Measurements from ENCODE around the gene SLC44A5.

The SLC44A5 gene

GRCh38 chr1:75312620-75313019 lies 298.3 kb downstream of the SLC44A5 start:
- Histone ChIP-seq H3K9me3 (ENCODE audit: insufficient read depth, low read depth, low read length) (no peaks in the 10 kb centered on the region), H3K36me3 (ENCODE audit: insufficient read depth, low read length) (no peaks in the 10 kb centered on the region), H3K27me3 (ENCODE audit: insufficient read depth, low read length) (no peaks in the 10 kb centered on the region), H3K4me1 (ENCODE audit: insufficient read depth, low read length) (no peaks in the 10 kb centered on the region), H3K27ac (ENCODE audit: low read depth, low read length) (no peak overlapping the region), H3K4me3 (ENCODE audit: low read length) (no peak overlapping the region), H3K9ac (ENCODE audit: low read depth, low read length) (no peak overlapping the region)
- WGBS = 100% methylated on average over 2 of the region's 2 CpGs

- Histone ChIP-seq H3K4me1 (ENCODE audit: insufficient read depth, low read length) (no peaks in the 10 kb centered on the region), H3K27me3 (ENCODE audit: insufficient read depth, low read length) (no peaks in the 10 kb centered on the region), H3K4me3 (ENCODE audit: low read length) (no peak overlapping the region), H3K9me3 (ENCODE audit: insufficient read depth, low read depth, low read length) (no peaks in the 10 kb centered on the region), H3K36me3 (ENCODE audit: insufficient read depth, low read length) (no peaks in the 10 kb centered on the region), H3K27ac (ENCODE audit: low read depth, low read length) (no peak overlapping the region), H3K9ac (ENCODE audit: low read depth, low read length) (no peak overlapping the region)
These were observed 300.8 kb downstream of the SLC44A5 start for GRCh38 chr1:75310067-75310466.

- no peaks in the 10 kb centered on the region for H3K27me3 ChIP-seq (ENCODE audit: insufficient read depth, low read length)
- no peaks in the 10 kb centered on the region for H3K4me1 ChIP-seq (ENCODE audit: insufficient read depth, low read length)
- H3K27ac ChIP-seq (ENCODE audit: low read depth, low read length) = no peak overlapping the region
- H3K9me3 ChIP-seq (ENCODE audit: insufficient read depth, low read depth, low read length) = no peaks in the 10 kb centered on the region
- no peak overlapping the region for H3K9ac ChIP-seq (ENCODE audit: low read depth, low read length)
- H3K36me3 ChIP-seq (ENCODE audit: insufficient read depth, low read length) = no peaks in the 10 kb centered on the region
- WGBS = 93% methylated on average over 2 of the region's 2 CpGs
- no peak overlapping the region for H3K4me3 ChIP-seq (ENCODE audit: low read length)
These were observed 302.5 kb downstream of the SLC44A5 start for GRCh38 chr1:75308365-75308764.

GRCh38 chr1:75305061-75305460 lies 305.9 kb downstream of the SLC44A5 start:
- Histone ChIP-seq H3K36me3 (ENCODE audit: insufficient read depth, low read length) (no peaks in the 10 kb centered on the region), H3K4me1 (ENCODE audit: insufficient read depth, low read length) (no peaks in the 10 kb centered on the region), H3K9me3 (ENCODE audit: insufficient read depth, low read depth, low read length) (no peaks in the 10 kb centered on the region), H3K4me3 (ENCODE audit: low read length) (no peak overlapping the region), H3K9ac (ENCODE audit: low read depth, low read length) (no peak overlapping the region), H3K27ac (ENCODE audit: low read depth, low read length) (no peak overlapping the region), H3K27me3 (ENCODE audit: insufficient read depth, low read length) (no peaks in the 10 kb centered on the region)
- 88% methylated on average over 1 of the region's 2 CpGs for WGBS

GRCh38 chr1:75293270-75293669 lies 317.6 kb downstream of the SLC44A5 start:
- Histone ChIP-seq H3K4me1 (ENCODE audit: insufficient read depth, low read length) (no peaks in the 10 kb centered on the region), H3K9me3 (ENCODE audit: insufficient read depth, low read depth, low read length) (no peaks in the 10 kb centered on the region), H3K36me3 (ENCODE audit: insufficient read depth, low read length) (no peaks in the 10 kb centered on the region), H3K27me3 (ENCODE audit: insufficient read depth, low read length) (no peaks in the 10 kb centered on the region), H3K9ac (ENCODE audit: low read depth, low read length) (no peak overlapping the region), H3K4me3 (ENCODE audit: low read length) (no peak overlapping the region), H3K27ac (ENCODE audit: low read depth, low read length) (no peak overlapping the region)
- 91% methylated on average over 4 of the region's 4 CpGs for WGBS

- Histone ChIP-seq H3K27me3 (ENCODE audit: insufficient read depth, low read length) (no peaks in the 10 kb centered on the region), H3K9ac (ENCODE audit: low read depth, low read length) (no peak overlapping the region), H3K4me3 (ENCODE audit: low read length) (no peak overlapping the region), H3K9me3 (ENCODE audit: insufficient read depth, low read depth, low read length) (no peaks in the 10 kb centered on the region), H3K36me3 (ENCODE audit: insufficient read depth, low read length) (no peaks in the 10 kb centered on the region), H3K27ac (ENCODE audit: low read depth, low read length) (no peak overlapping the region), H3K4me1 (ENCODE audit: insufficient read depth, low read length) (no peaks in the 10 kb centered on the region)
- WGBS = 89% methylated on average over 2 of the region's 3 CpGs
These were observed 318.9 kb downstream of the SLC44A5 start for GRCh38 chr1:75292013-75292412.

GRCh38 chr1:75276385-75276784 lies 334.5 kb downstream of the SLC44A5 start:
- Histone ChIP-seq H3K9ac (ENCODE audit: low read depth, low read length) (no peak overlapping the region), H3K27ac (ENCODE audit: low read depth, low read length) (no peak overlapping the region), H3K4me3 (ENCODE audit: low read length) (no peak overlapping the region), H3K27me3 (ENCODE audit: insufficient read depth, low read length) (no peaks in the 10 kb centered on the region), H3K36me3 (ENCODE audit: insufficient read depth, low read length) (no peaks in the 10 kb centered on the region), H3K9me3 (ENCODE audit: insufficient read depth, low read depth, low read length) (no peaks in the 10 kb centered on the region), H3K4me1 (ENCODE audit: insufficient read depth, low read length) (no peaks in the 10 kb centered on the region)
- WGBS = 100% methylated on average over 1 of the region's 1 CpG

- Histone ChIP-seq H3K27me3 (ENCODE audit: insufficient read depth, low read length) (no peaks in the 10 kb centered on the region), H3K9ac (ENCODE audit: low read depth, low read length) (no peak overlapping the region), H3K4me1 (ENCODE audit: insufficient read depth, low read length) (no peaks in the 10 kb centered on the region), H3K9me3 (ENCODE audit: insufficient read depth, low read depth, low read length) (no peaks in the 10 kb centered on the region), H3K36me3 (ENCODE audit: insufficient read depth, low read length) (no peaks in the 10 kb centered on the region), H3K4me3 (ENCODE audit: low read length) (no peak overlapping the region), H3K27ac (ENCODE audit: low read depth, low read length) (no peak overlapping the region)
- no CpG with 5 or more reads among the region's 1 CpG for WGBS
These were observed 335.3 kb downstream of the SLC44A5 start for GRCh38 chr1:75275631-75276030.

GRCh38 chr1:75274920-75275506 lies 335.9 kb downstream of the SLC44A5 start:
- no peak overlapping the region for H3K4me3 ChIP-seq (ENCODE audit: low read length)
- H3K9me3 ChIP-seq (ENCODE audit: insufficient read depth, low read depth, low read length) = no peaks in the 10 kb centered on the region
- no peaks in the 10 kb centered on the region for H3K27me3 ChIP-seq (ENCODE audit: insufficient read depth, low read length)
- H3K9ac ChIP-seq (ENCODE audit: low read depth, low read length) = no peak overlapping the region
- H3K27ac ChIP-seq (ENCODE audit: low read depth, low read length) = no peak overlapping the region
- H3K4me1 ChIP-seq (ENCODE audit: insufficient read depth, low read length) = no peaks in the 10 kb centered on the region
- no peaks in the 10 kb centered on the region for H3K36me3 ChIP-seq (ENCODE audit: insufficient read depth, low read length)

- Histone ChIP-seq H3K9ac (ENCODE audit: low read depth, low read length) (no peak overlapping the region), H3K4me3 (ENCODE audit: low read length) (no peak overlapping the region), H3K27me3 (ENCODE audit: insufficient read depth, low read length) (no peaks in the 10 kb centered on the region), H3K4me1 (ENCODE audit: insufficient read depth, low read length) (no peaks in the 10 kb centered on the region), H3K9me3 (ENCODE audit: insufficient read depth, low read depth, low read length) (no peaks in the 10 kb centered on the region), H3K27ac (ENCODE audit: low read depth, low read length) (no peak overlapping the region), H3K36me3 (ENCODE audit: insufficient read depth, low read length) (no peaks in the 10 kb centered on the region)
- WGBS = 95% methylated on average over 2 of the region's 2 CpGs
These were observed 337.8 kb downstream of the SLC44A5 start for GRCh38 chr1:75273110-75273509.

GRCh38 chr1:75265792-75266191 lies 345.1 kb downstream of the SLC44A5 start:
- no peaks in the 10 kb centered on the region for H3K27me3 ChIP-seq (ENCODE audit: insufficient read depth, low read length)
- no peak overlapping the region for H3K9ac ChIP-seq (ENCODE audit: low read depth, low read length)
- H3K36me3 ChIP-seq (ENCODE audit: insufficient read depth, low read length) = no peaks in the 10 kb centered on the region
- no peaks in the 10 kb centered on the region for H3K4me1 ChIP-seq (ENCODE audit: insufficient read depth, low read length)
- WGBS = 23% methylated on average over 6 of the region's 6 CpGs
- H3K27ac ChIP-seq (ENCODE audit: low read depth, low read length) = no peak overlapping the region
- no peaks in the 10 kb centered on the region for H3K9me3 ChIP-seq (ENCODE audit: insufficient read depth, low read depth, low read length)
- no peak overlapping the region for H3K4me3 ChIP-seq (ENCODE audit: low read length)

GRCh38 chr1:75264112-75264511 lies 346.8 kb downstream of the SLC44A5 start:
- no peak overlapping the region for H3K9ac ChIP-seq (ENCODE audit: low read depth, low read length)
- H3K27ac ChIP-seq (ENCODE audit: low read depth, low read length) = no peak overlapping the region
- H3K4me1 ChIP-seq (ENCODE audit: insufficient read depth, low read length) = no peaks in the 10 kb centered on the region
- no peak overlapping the region for H3K4me3 ChIP-seq (ENCODE audit: low read length)
- no peaks in the 10 kb centered on the region for H3K9me3 ChIP-seq (ENCODE audit: insufficient read depth, low read depth, low read length)
- no peaks in the 10 kb centered on the region for H3K36me3 ChIP-seq (ENCODE audit: insufficient read depth, low read length)
- WGBS = 71% methylated on average over 1 of the region's 1 CpG
- no peaks in the 10 kb centered on the region for H3K27me3 ChIP-seq (ENCODE audit: insufficient read depth, low read length)
